Right atrium auricular region (tissue), 2 donors: Measurements from ENCODE around the gene JPH3. TPM values are rescaled to one million over a fixed set of nuclear protein-coding genes. Genes with fewer than 3 reads are reported as not detected.
A peak's percentile ranks its signal among the peaks of the same experiment; 100 is the strongest.

Source experiments
- DNase-seq: peaks from one replicate; pipeline ENCODE4 v3.0.0-alpha.2; 2019; ENCODE audit warnings: low spot score
- H3K27ac ChIP-seq, 2 donors: fragments of 200-600 bp; sonication (generic); 1 replicate in 1 of 2; 2 replicates in 1 of 2; pipeline ENCODE4 v1.5.1; 2016 to 2019
- H3K27me3 ChIP-seq, 2 donors: fragments of 200-600 bp; sonication (generic); one replicate each; pipeline versions ENCODE4 v1.5.1 to v1.6.0; 2017 to 2019
- H3K36me3 ChIP-seq: fragments of 200-600 bp; sonication (generic); one replicate; pipeline ENCODE4 v1.5.1; 2016
- H3K4me1 ChIP-seq, 2 donors: fragments of 200-600 bp; sonication (generic); one replicate each; pipeline versions ENCODE4 v1.5.1 to v1.6.0; 2017 to 2019
- H3K4me3 ChIP-seq, 2 donors: fragments of 200-600 bp; sonication (generic); 1 replicate in 1 of 2; 2 replicates in 1 of 2; pipeline ENCODE4 v1.5.1; 2017 to 2019; ENCODE audit warnings: mild to moderate bottlenecking in 1 of 2, moderate library complexity in 1 of 2
- H3K9me3 ChIP-seq, 2 donors: fragments of 200-600 bp; sonication (generic); one replicate each; pipeline ENCODE4 v1.5.1; 2019
- CTCF ChIP-seq, 2 donors: fragments of 200-600 bp; sonication (generic); IDR thresholded peaks; one replicate each; pipeline ENCODE4 v1.5.1; 2019; ENCODE audit warnings: antibody characterized with exemption in 2 of 2
- total RNA-seq, 2 donors: library from RNA; depleted of rRNA; stranded (reverse); fragments of >200 nt; gene quantifications; one replicate each; pipeline ENCODE4 v1.1.0, GENCODE V29; 2016

Gene JPH3
- total RNA-seq, 2 donors from 2014 or later: 0.08 to 0.11 TPM

GRCh38 chr16:87727346-87727745, 125.0 kb downstream of the JPH3 start:
- TF ChIP-seq CTCF (IDR thresholded peaks at IDR 0.05): no peak
- H3K36me3 ChIP-seq: peaks cover 10% of the 10 kb centered on the region
- peaks cover 0 to 14% of the 10 kb centered on the region in 2 donors for H3K4me1 ChIP-seq
- no peak for DNase-seq
- no peak overlapping the region for H3K27ac ChIP-seq
- H3K9me3 ChIP-seq: no peaks in the 10 kb centered on the region
- no peak overlapping the region for H3K4me3 ChIP-seq
- no peaks in the 10 kb centered on the region for H3K27me3 ChIP-seq

- peaks cover 10% of the 10 kb centered on the region for H3K36me3 ChIP-seq
- H3K9me3 ChIP-seq: no peaks in the 10 kb centered on the region
- H3K27ac ChIP-seq: no peak overlapping the region
- H3K4me3 ChIP-seq: no peak overlapping the region
- DNase-seq: no peak
- H3K4me1 ChIP-seq: peaks cover 0 to 7% of the 10 kb centered on the region in 2 donors
- no peaks in the 10 kb centered on the region for H3K27me3 ChIP-seq
- TF ChIP-seq CTCF (IDR thresholded peaks at IDR 0.05): no peak
Observed at GRCh38 chr16:87728026-87728425, 125.7 kb downstream of the JPH3 start.

- TF ChIP-seq CTCF (IDR thresholded peaks at IDR 0.05): no peak
- Histone ChIP-seq H3K4me1 (no peaks in the 10 kb centered on the region), H3K9me3 (no peaks in the 10 kb centered on the region), H3K36me3 (peaks cover 10% of the 10 kb centered on the region), H3K27me3 (no peaks in the 10 kb centered on the region), H3K4me3 (no peak overlapping the region), H3K27ac (peak overlapping the region in 1 of 2 donors; percentile 3)
- no peak for DNase-seq
Observed at GRCh38 chr16:87729266-87729954, 127.1 kb downstream of the JPH3 start.

- H3K4me1 ChIP-seq: no peaks in the 10 kb centered on the region
- H3K36me3 ChIP-seq: peaks cover 15% of the 10 kb centered on the region
- no peak overlapping the region for H3K4me3 ChIP-seq
- H3K9me3 ChIP-seq: no peaks in the 10 kb centered on the region
- no peak for TF ChIP-seq CTCF (IDR thresholded peaks at IDR 0.05)
- no peaks in the 10 kb centered on the region for H3K27me3 ChIP-seq
- no peak for DNase-seq
- H3K27ac ChIP-seq: no peak overlapping the region
Observed at GRCh38 chr16:87731607-87732006, 129.3 kb downstream of the JPH3 start.

GRCh38 chr16:87733190-87733589, 130.9 kb downstream of the JPH3 start:
- H3K36me3 ChIP-seq: peaks cover 15% of the 10 kb centered on the region
- DNase-seq: no peak
- no peak for TF ChIP-seq CTCF (IDR thresholded peaks at IDR 0.05)

GRCh38 chr16:87734644-87735043, 132.3 kb downstream of the JPH3 start:
- H3K4me1 ChIP-seq: no peaks in the 10 kb centered on the region
- no peak overlapping the region for H3K4me3 ChIP-seq
- peaks cover 15% of the 10 kb centered on the region for H3K36me3 ChIP-seq
- TF ChIP-seq CTCF (IDR thresholded peaks at IDR 0.05): no peak
- DNase-seq: no peak
- H3K9me3 ChIP-seq: no peaks in the 10 kb centered on the region
- H3K27ac ChIP-seq: no peak overlapping the region
- H3K27me3 ChIP-seq: no peaks in the 10 kb centered on the region

More at GRCh38 chr16:87733190-87733589, 130.9 kb downstream of the JPH3 start:
- Histone ChIP-seq H3K4me1 (no peaks in the 10 kb centered on the region), H3K27ac (no peak overlapping the region), H3K4me3 (no peak overlapping the region), H3K27me3 (no peaks in the 10 kb centered on the region), H3K9me3 (no peaks in the 10 kb centered on the region)
